ENCODE data around the gene CMKLR1. TPM values are rescaled to one million over a fixed set of nuclear protein-coding genes. Genes with fewer than 3 reads are reported as not detected.

CMKLR1 gene, protein sequence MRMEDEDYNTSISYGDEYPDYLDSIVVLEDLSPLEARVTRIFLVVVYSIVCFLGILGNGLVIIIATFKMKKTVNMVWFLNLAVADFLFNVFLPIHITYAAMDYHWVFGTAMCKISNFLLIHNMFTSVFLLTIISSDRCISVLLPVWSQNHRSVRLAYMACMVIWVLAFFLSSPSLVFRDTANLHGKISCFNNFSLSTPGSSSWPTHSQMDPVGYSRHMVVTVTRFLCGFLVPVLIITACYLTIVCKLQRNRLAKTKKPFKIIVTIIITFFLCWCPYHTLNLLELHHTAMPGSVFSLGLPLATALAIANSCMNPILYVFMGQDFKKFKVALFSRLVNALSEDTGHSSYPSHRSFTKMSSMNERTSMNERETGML
- total RNA-seq (2022; extraction: Qiagen RNA extraction; ENCODE audit: low read depth) = not detected in 5 replicates

DNA sequence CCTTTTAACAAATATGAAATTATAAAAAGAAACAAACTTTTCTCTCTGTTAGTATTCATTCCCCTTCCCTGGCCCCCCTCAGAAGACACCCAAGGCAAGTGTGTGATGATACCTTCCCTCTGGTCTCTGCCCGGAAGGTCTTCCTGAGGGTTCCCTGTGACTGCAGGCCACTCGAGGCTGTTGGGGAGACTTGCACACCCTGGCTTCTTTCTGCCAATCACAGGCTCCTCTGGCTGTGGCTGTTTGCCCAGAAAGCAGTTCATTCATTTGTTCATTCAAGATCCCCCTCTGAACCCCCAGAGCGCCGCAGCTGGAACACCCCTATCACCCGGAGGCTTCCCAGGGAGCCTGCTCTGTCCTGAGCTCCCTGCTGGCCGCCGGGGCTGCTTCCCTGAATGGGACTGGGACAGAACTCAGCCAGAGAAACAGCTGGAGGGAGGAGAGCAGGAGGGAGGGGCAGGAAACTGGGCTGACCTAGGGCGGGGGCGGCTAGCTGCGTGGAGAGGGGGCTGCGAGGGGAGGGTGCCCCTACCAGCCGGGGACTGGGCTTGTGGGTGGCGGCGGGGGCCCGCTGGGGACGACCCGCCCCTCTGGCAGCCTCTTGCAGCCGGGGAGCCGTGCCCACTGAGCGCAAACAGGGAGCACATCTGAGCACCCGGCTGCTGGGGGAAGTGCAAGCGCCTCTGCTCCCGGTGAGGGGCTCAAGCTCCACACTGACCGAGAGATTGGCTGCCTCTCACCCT, at the start of gene CMKLR1:
CMKLR1 (minus strand) TSS at position 397 of the 743 bp plus-strand sequence. CDS start 45,720 bp downstream, outside the sequence.

Other genes with a start within 250 kb of the CMKLR1 start
- gene WSCD2, start 210.0 kb downstream of the CMKLR1 start, total RNA-seq (2022; extraction: Qiagen RNA extraction; ENCODE audit: low read depth) = not detected in 5 replicates
- gene FICD, start 176.0 kb upstream of the CMKLR1 start, total RNA-seq (2022; extraction: Qiagen RNA extraction; ENCODE audit: low read depth) = 2.6 to 3.5 TPM (median 3.1 TPM) in 5 replicates
- gene SART3, start 221.9 kb upstream of the CMKLR1 start, total RNA-seq (2022; extraction: Qiagen RNA extraction; ENCODE audit: low read depth) = 39.9 to 44.4 TPM (median 42.4 TPM) in 5 replicates
- 90.4 to 105 TPM (median 95.4 TPM) in 5 replicates for gene ISCU, start 223.3 kb upstream of the CMKLR1 start, total RNA-seq (2022; extraction: Qiagen RNA extraction; ENCODE audit: low read depth)